ENCODE data around the gene OPCML.

Gene OPCML

GRCh38 chr11:132898676-132899075 is 633.6 kb downstream of the OPCML start:
- Histone ChIP-seq H3K27ac (no peak overlapping the region), H3K4me2 (no peak overlapping the region), H3K79me2 (ENCODE audit: insufficient read depth, low read depth) (no peaks in the 10 kb centered on the region), H3K9ac (no peak overlapping the region), H4K20me1 (ENCODE audit: insufficient read depth) (no peaks in the 10 kb centered on the region), H3K4me3 (IDR thresholded peaks at IDR 0.05; ENCODE audit: insufficient read depth, low read depth, low read length) (no peak overlapping the region), H2AFZ (ENCODE audit: low read depth) (no peak overlapping the region), H3K4me1 (ENCODE audit: low read depth, poor library complexity, severe bottlenecking) (no peaks in the 10 kb centered on the region), H3K36me3 (ENCODE audit: insufficient read depth) (no peaks in the 10 kb centered on the region), H3K27me3 (ENCODE audit: insufficient read depth, low read depth) (no peaks in the 10 kb centered on the region)
- TF ChIP-seq CTCF (conservative IDR thresholded peaks at IDR 0.05; ENCODE audit: low read depth, low read length) = no peak

- Histone ChIP-seq H3K36me3 (ENCODE audit: insufficient read depth) (no peaks in the 10 kb centered on the region), H3K9ac (no peak overlapping the region), H3K27ac (no peak overlapping the region), H4K20me1 (ENCODE audit: insufficient read depth) (no peaks in the 10 kb centered on the region), H3K79me2 (ENCODE audit: insufficient read depth, low read depth) (no peaks in the 10 kb centered on the region), H3K4me3 (IDR thresholded peaks at IDR 0.05; ENCODE audit: insufficient read depth, low read depth, low read length) (no peak overlapping the region), H3K4me1 (ENCODE audit: low read depth, poor library complexity, severe bottlenecking) (no peaks in the 10 kb centered on the region), H2AFZ (ENCODE audit: low read depth) (no peak overlapping the region), H3K27me3 (ENCODE audit: insufficient read depth, low read depth) (no peaks in the 10 kb centered on the region), H3K4me2 (no peak overlapping the region)
- TF ChIP-seq CTCF (conservative IDR thresholded peaks at IDR 0.05; ENCODE audit: low read depth, low read length) = no peak
These were observed 634.3 kb downstream of the OPCML start for GRCh38 chr11:132898021-132898420.

- H3K4me2 ChIP-seq = no peak overlapping the region
- H4K20me1 ChIP-seq (ENCODE audit: insufficient read depth) = no peaks in the 10 kb centered on the region
- no peak overlapping the region for H3K9ac ChIP-seq
- no peaks in the 10 kb centered on the region for H3K27me3 ChIP-seq (ENCODE audit: insufficient read depth, low read depth)
- no peaks in the 10 kb centered on the region for H3K79me2 ChIP-seq (ENCODE audit: insufficient read depth, low read depth)
- no peak for TF ChIP-seq CTCF (conservative IDR thresholded peaks at IDR 0.05; ENCODE audit: low read depth, low read length)
- H3K27ac ChIP-seq = no peak overlapping the region
- no peaks in the 10 kb centered on the region for H3K36me3 ChIP-seq (ENCODE audit: insufficient read depth)
- no peak overlapping the region for H3K4me3 ChIP-seq (IDR thresholded peaks at IDR 0.05; ENCODE audit: insufficient read depth, low read depth, low read length)
- H3K4me1 ChIP-seq (ENCODE audit: low read depth, poor library complexity, severe bottlenecking) = no peaks in the 10 kb centered on the region
- no peak overlapping the region for H2AFZ ChIP-seq (ENCODE audit: low read depth)
These were observed 637.0 kb downstream of the OPCML start for GRCh38 chr11:132895340-132895739.

- Histone ChIP-seq H3K27me3 (ENCODE audit: insufficient read depth, low read depth) (no peaks in the 10 kb centered on the region), H2AFZ (ENCODE audit: low read depth) (no peak overlapping the region), H3K79me2 (ENCODE audit: insufficient read depth, low read depth) (no peaks in the 10 kb centered on the region), H4K20me1 (ENCODE audit: insufficient read depth) (no peaks in the 10 kb centered on the region), H3K4me2 (no peak overlapping the region), H3K4me1 (ENCODE audit: low read depth, poor library complexity, severe bottlenecking) (no peaks in the 10 kb centered on the region), H3K9ac (no peak overlapping the region), H3K27ac (no peak overlapping the region), H3K4me3 (IDR thresholded peaks at IDR 0.05; ENCODE audit: insufficient read depth, low read depth, low read length) (no peak overlapping the region), H3K36me3 (ENCODE audit: insufficient read depth) (no peaks in the 10 kb centered on the region)
- TF ChIP-seq CTCF (conservative IDR thresholded peaks at IDR 0.05; ENCODE audit: low read depth, low read length) = no peak
These were observed 637.7 kb downstream of the OPCML start for GRCh38 chr11:132894606-132895005.

Data from KMS-11 (cell line).